Stimulated activated naive CD4-positive, alpha-beta T cell (primary cell): ENCODE data around the gene LDLRAD4.

Experiments
- DNase-seq, 6 experiments: peaks; one replicate each; lab custom pipeline; 2025; lab: John Stamatoyannopoulos, UW

The LDLRAD4 gene

GRCh38 chr18:13616041-13616440 lies 397.5 kb downstream of the LDLRAD4 start:
- DNase-seq = no peak

- DNase-seq = no peak
Observed at GRCh38 chr18:13616525-13617035, 398.0 kb downstream of the LDLRAD4 start.

GRCh38 chr18:13617826-13618515 lies 399.4 kb downstream of the LDLRAD4 start:
- no peak for DNase-seq

GRCh38 chr18:13618760-13619438 lies 400.3 kb downstream of the LDLRAD4 start:
- DNase-seq = no peak

GRCh38 chr18:13619505-13620205 lies 401.1 kb downstream of the LDLRAD4 start:
- DNase-seq = no peak

GRCh38 chr18:13620206-13620672 lies 401.7 kb downstream of the LDLRAD4 start:
- no peak for DNase-seq

- no peak for DNase-seq
Observed at GRCh38 chr18:13620818-13621445, 402.4 kb downstream of the LDLRAD4 start.

- no peak for DNase-seq
Observed at GRCh38 chr18:13621446-13621849, 402.9 kb downstream of the LDLRAD4 start.

- no peak for DNase-seq
Observed at GRCh38 chr18:13621886-13622619, 403.5 kb downstream of the LDLRAD4 start.

GRCh38 chr18:13622751-13623150 lies 404.2 kb downstream of the LDLRAD4 start:
- no peak for DNase-seq

GRCh38 chr18:13623348-13623747 lies 404.8 kb downstream of the LDLRAD4 start:
- no peak for DNase-seq

- DNase-seq = no peak
Observed at GRCh38 chr18:13623871-13624270, 405.3 kb downstream of the LDLRAD4 start.

- DNase-seq = no peak
Observed at GRCh38 chr18:13624563-13625237, 406.1 kb downstream of the LDLRAD4 start.

GRCh38 chr18:13625355-13625754 lies 406.8 kb downstream of the LDLRAD4 start:
- DNase-seq = no peak

- no peak for DNase-seq
Observed at GRCh38 chr18:13625843-13626543, 407.4 kb downstream of the LDLRAD4 start.

GRCh38 chr18:13626544-13626908 lies 408.0 kb downstream of the LDLRAD4 start:
- DNase-seq = no peak

- no peak for DNase-seq
Observed at GRCh38 chr18:13627639-13628038, 409.1 kb downstream of the LDLRAD4 start.

- DNase-seq = no peak
Observed at GRCh38 chr18:13628211-13628610, 409.7 kb downstream of the LDLRAD4 start.

- peak; percentile 8 to 57 (median 36) for DNase-seq
Observed at GRCh38 chr18:13629841-13630715, 411.5 kb downstream of the LDLRAD4 start.
